Loucy (cell line): ENCODE measurements around the gene F5.

Experiments
- CTCF ChIP-seq: fragments of 200-600 bp; sonication (generic); conservative IDR thresholded peaks from 2 replicates; pipeline ENCODE4 v1.5.1; 2014; ENCODE audit warnings: mild to moderate bottlenecking, antibody characterized with exemption, low read length
- EZH2phosphoT487 ChIP-seq: fragments of 200-600 bp; IDR thresholded peaks from 2 replicates; pipeline ENCODE4 v1.6.1; 2018; ENCODE audit warnings: antibody characterized with exemption, mild to moderate bottlenecking, moderate library complexity, borderline replicate concordance

GRCh38 chr1:169534653-169535052 is 51.6 kb downstream of the F5 start:
- TF ChIP-seq CTCF (no peak), EZH2phosphoT487 (no peak)
